GM11168 (cell line): ENCODE data around the gene RMDN2.
"Not testable (repeated sequence)": the region's sequence is repeated elsewhere in the genome, so short reads cannot be mapped to it uniquely, and the experiment has no call there.

Experiments
- in situ Hi-C: fragments of 300-500 bp; cut with MboI; formaldehyde crosslinking; loops from one replicate; pipeline ENCODE4 v1.12.0; 2022; ENCODE audit warnings: low sequenced_read_pairs; ENCODE audit not compliant: unreplicated experiment

Gene RMDN2

DNA sequence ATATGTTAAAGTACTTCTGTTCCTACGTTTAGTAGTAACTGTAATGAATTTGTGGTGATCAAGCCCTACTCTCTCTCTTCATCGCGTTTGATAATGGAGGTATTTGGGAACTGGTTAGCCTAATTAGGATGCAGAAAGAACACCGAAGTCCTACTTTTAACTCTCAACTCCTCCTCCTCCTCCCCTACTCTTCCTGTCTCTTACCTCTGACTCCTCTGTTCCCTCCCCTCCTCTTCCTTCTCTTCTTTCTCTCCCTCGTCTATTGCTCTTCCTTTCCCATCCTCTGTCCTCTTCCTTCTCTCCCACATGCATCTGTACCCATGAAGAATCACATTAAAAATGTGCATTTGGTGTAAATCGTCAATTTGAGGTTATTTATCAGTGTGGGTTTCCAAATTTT lies 57.8 kb downstream of the RMDN2 start:
- in situ Hi-C loops = loop anchor here (10.0 to 25.0 kb wide), 2 partner anchors 132 to 529 kb away; no protein-coding TSS in a partner anchor

GRCh38 chr2:37983719-37984118 lies 58.6 kb downstream of the RMDN2 start:
- in situ Hi-C loops = loop anchor here (10.0 to 25.0 kb wide), 2 partner anchors 131 to 529 kb away; no protein-coding TSS in a partner anchor

GRCh38 chr2:37984176-37984575 lies 59.1 kb downstream of the RMDN2 start:
- in situ Hi-C loops = loop anchor here (10.0 to 25.0 kb wide), 2 partner anchors 131 to 528 kb away; no protein-coding TSS in a partner anchor

DNA sequence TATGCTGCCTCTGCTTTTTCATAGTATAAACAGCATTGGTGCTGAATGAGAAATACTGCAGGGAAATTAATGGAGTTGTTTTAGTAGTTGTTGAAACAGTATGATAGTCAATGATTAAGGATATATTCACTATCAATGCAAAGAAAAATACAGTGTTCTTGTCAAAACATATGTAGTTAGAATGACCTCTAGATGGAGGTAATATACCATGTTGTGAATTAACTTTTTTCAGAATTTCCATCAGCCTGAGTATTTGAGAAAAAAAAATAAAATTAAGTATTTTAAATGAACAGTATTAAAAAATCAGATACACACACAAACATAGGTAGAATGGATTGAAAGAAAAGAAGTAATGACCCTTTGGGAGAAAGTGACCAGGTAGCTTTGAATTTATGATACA lies 59.5 kb downstream of the RMDN2 start:
- in situ Hi-C loops = loop anchor here (10.0 to 25.0 kb wide), 2 partner anchors 130 to 528 kb away; no protein-coding TSS in a partner anchor

GRCh38 chr2:37985333-37985732 lies 60.2 kb downstream of the RMDN2 start:
- in situ Hi-C loops = loop anchor here (5.0 to 25.0 kb wide), 3 partner anchors 129 to 527 kb away; no protein-coding TSS in a partner anchor

- in situ Hi-C loops = loop anchor here (5.0 to 25.0 kb wide), 3 partner anchors 128 to 525 kb away; no protein-coding TSS in a partner anchor
Observed at GRCh38 chr2:37987098-37987775, 62.1 kb downstream of the RMDN2 start.

GRCh38 chr2:37992601-37993000 lies 67.5 kb downstream of the RMDN2 start:
- in situ Hi-C loops = loop anchor here (25.0 kb wide), 1 partner anchor 520 kb away; no protein-coding TSS in a partner anchor

- in situ Hi-C loops = loop anchor here (25.0 kb wide), 1 partner anchor 519 kb away; no protein-coding TSS in a partner anchor
Observed at GRCh38 chr2:37993143-37993542, 68.1 kb downstream of the RMDN2 start.

DNA sequence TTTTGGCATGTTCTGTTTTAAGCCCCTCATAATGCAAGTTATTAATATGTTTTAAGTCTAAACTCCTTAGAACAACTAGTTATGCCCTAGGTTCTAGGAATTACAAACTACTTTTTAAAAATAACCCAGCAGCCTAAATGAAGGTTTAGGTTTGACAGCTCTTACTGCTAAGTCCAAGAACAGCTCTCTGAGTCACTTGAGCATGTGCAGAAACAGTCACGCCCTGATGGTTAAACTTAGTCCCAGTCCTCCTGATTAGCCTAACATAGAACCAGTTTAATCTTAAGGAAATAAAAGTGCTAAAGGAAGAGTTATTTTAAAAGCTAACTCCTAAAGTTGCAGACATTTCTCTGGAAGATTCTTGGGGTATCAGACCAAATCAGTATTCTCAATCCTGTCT lies 72.5 kb downstream of the RMDN2 start:
- in situ Hi-C loops = loop anchor here (25.0 kb wide), 1 partner anchor 515 kb away; no protein-coding TSS in a partner anchor

DNA sequence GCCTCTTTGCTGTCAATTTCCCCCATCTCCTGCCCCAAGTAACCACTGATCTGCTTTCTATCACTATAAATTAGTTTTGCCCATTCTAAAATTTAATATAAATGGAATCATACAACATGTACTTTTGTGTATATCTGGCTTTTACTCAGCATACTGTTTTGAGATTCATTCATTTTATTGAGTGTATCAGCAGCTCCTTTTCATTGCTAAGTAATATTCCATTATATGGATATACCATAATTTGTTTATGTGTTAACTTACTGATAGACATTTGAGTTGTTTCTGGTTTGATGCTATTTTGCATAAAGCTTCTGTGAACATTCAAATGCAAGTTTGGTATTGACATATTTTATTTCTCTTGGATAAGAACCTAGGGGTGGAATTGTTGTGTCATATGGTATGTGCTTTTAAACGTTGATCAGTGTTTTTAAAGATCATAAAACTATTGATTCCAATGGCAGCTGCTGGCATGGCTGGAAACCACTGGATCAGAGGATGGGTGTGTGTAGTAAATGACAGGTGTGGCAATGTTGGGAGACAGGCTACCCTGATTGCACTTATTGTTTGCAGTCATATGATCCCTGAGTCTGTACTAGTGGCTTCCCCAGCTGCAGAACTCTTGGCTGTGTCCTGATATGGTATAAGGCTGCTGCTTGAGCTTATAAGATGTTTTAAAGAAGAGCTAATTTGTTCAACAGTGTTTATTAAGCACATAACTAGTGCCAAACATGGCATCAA lies 75.6 kb downstream of the RMDN2 start:
- in situ Hi-C loops = no loop called here

DNA sequence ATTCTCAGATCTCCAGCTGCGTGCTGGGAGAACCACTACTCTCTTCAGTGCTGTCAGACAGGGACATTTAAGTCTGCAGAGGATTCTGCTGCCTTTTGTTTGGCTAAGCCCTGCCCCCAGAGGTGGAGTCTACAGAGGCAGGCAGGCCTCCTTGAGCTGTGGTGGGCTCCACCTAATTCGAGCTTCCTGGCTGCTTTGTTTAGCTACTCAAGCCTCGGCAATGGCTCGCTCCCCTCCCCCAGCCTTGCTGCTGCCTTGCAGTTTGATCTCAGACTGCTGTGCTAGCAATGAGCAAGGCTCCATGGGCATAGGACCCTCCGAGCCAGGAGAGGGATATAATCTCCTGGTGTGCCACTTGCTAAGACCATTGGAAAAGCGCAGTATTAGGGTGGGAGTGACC lies 85.1 kb downstream of the RMDN2 start:
- in situ Hi-C loops = not testable (repeated sequence)

- in situ Hi-C loops = no loop called here
Observed at GRCh38 chr2:38010995-38011394, 85.9 kb downstream of the RMDN2 start.

DNA sequence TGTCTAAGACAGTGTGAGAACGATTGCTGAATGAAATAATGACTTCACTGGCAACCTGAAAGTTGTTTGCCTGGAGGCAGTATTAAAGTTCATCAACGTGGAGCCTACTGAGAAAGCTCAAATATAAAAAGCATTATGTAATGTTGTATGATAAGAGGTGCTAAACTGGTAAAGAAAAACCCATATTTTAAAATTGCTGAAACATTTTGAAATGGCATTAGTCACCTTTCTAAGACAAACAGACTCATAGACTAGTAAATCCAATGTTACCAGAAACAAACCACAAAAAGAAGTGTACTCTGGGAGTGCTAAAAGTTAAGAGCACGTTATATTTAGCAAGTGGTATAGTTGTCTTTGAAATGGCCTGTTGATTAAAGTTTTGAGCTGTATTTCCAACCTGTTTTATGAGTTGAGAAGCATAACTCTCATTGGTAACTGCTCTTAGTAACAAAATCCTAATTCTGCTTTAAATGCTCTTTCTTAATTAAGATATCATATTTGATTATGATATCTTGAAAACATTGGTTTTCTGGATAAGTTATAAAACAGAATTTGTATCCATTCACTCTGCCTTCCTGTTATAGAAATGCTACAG lies 88.2 kb downstream of the RMDN2 start:
- in situ Hi-C loops = no loop called here

GRCh38 chr2:38016219-38016618 lies 91.1 kb downstream of the RMDN2 start:
- in situ Hi-C loops = no loop called here

DNA sequence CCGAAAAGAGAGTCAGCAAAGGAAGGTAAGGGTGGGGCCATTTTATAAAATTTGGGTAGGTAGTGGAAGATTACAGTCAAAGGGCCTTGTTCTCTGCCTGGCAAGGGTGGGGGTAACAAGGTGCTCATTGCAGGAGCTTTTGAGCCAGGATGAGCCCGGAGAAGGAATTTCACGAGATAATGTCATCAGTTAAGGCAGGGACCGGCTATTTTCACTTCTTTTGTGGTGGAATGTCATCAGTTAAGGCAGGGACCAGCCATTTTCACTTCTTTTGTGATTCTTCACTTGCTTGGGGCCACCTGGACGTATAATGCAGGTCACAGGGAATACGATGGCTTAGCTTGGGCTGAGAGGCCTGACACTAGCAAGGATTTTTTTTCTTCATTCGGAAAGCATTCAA lies 92.7 kb downstream of the RMDN2 start:
- in situ Hi-C loops = no loop called here

- in situ Hi-C loops = not testable (repeated sequence)
Observed at GRCh38 chr2:38020359-38021069, 95.4 kb downstream of the RMDN2 start.

GRCh38 chr2:38021589-38021988 lies 96.5 kb downstream of the RMDN2 start:
- in situ Hi-C loops = no loop called here

DNA sequence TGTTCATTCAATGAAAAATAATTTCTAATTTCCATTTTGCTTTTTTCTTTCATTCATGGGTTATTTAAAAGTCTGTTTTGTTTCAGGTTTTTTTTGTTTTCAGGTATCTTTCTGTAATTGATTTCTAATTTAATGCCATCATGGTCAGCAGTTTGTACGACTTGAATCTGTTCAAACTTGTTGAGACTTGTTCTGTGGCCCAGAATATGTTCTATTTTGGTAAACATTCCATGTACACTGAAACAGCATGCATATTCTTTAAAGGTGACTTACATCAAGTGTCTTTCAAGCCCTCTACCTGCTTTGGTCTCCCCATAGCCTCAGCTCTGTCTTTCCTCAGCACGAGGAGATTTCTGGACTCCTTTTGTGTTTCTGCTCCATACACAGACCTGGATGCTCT lies 101.8 kb downstream of the RMDN2 start:
- in situ Hi-C loops = no loop called here

GRCh38 chr2:38028829-38029228 lies 103.7 kb downstream of the RMDN2 start:
- in situ Hi-C loops = no loop called here

- in situ Hi-C loops = no loop called here
Observed at GRCh38 chr2:38029512-38029911, 104.4 kb downstream of the RMDN2 start.
